Measurements from ENCODE around the gene PDE2A. TPM values are rescaled to one million over a fixed set of nuclear protein-coding genes. Genes with fewer than 3 reads are reported as not detected.

Gene PDE2A
- polyA plus RNA-seq, 3 donors: 13.0 to 16.5 (median 16.0) TPM

DNA sequence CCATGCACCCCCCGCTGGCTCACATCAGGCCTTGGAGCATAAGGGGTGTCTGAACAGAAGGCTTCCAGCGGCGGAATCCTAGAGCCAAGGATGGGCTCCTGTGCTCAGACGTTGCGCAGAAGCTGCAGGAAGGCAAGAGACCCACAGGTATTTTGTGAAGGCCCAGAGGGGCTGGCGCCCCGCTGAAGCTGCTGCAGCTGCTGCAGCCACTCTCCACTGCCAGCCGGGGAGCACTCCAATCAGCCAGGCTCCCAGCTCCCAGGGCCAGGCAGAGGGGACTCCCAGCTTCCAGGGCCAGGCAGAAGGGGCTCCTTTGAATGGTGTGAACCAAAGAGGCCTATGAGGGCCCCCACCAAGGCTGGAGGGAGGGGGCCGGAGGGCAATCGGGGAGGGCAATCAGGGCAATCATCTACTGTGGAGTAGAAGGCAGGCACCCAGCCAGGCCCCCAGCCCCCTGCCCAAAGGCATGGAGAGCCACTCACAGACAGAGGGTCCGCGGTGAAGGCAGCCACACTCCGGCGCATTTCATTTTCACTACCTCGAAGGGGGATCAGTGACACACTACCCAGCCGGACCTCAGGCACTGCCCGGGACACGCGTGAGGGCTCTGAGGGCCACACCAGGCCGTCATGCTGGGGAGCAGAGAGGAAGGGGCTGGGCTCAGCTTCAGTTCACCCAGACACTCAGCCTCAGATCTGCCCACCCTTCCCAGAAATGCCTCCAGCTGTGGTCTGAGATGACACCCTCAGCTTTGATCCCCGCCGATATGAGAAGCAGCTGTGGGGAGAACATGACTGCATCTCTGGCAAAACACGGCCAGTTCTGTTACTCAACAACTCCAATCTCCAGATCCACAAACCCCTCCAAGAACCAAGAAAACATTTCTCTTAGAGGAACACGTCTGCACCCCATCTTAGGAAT is 11.6 kb upstream of the PDE2A start:
- peak in 1 of 3 donors; percentile 23 for DNase-seq (ENCODE audit: low read depth in 3 of 3, low spot score in 2 of 3)

DNA sequence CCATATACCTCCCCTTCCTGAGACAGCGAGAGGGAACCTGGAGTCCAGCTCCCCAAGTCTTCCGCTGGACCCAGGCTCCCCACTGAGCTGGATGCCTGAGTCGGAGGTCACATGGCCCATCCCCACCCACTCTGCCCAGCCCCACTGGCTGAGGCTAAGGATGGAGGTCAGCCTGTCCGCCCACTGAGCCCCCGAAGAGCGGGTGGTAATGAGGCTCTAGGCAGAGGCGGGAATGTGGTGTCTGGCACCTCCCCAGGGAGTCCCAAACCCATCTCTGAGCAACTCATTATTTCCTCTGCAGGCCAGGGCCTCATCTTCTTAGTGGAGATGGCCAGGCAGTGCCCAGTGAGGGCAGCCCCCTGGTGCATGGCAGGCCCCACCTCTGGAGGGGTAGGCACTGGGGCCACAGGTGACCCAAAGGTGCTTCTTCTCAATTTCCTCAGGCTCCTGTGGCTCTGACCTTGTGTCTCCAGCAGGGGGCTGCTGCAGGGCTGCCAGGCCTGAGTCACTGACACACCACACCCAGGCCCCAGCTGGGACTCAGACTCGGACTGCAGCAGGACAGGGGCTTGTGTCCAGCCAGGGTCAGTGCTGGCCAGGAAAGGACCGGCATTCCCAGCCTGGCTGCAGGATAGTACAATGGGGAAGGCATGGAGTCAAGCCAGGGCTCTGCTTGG is 10.2 kb upstream of the PDE2A start:
- no peak for DNase-seq (ENCODE audit: low read depth in 3 of 3, low spot score in 2 of 3)

DNA sequence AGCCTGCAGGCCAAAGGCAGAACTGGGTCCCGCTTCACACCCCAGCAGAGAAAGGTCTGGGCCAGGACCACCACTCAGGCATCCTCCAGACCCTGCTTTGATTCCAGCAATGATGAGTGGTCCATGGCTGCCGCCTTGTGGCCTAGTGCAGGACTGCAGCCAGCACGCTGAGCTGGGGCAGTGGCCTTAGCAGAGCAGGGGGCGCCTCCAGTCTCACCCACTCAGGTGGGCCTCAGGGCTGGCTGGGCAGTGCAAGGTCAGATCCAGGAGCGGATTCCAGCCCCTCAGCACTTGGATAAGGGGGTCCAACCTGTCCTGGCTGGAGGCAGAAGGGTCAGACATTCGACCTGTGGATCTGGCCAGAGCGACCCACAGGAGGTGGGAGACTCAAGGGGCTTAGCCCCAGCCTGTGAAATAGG is 9.6 kb upstream of the PDE2A start:
- no peak for DNase-seq (ENCODE audit: low read depth in 3 of 3, low spot score in 2 of 3)

DNA sequence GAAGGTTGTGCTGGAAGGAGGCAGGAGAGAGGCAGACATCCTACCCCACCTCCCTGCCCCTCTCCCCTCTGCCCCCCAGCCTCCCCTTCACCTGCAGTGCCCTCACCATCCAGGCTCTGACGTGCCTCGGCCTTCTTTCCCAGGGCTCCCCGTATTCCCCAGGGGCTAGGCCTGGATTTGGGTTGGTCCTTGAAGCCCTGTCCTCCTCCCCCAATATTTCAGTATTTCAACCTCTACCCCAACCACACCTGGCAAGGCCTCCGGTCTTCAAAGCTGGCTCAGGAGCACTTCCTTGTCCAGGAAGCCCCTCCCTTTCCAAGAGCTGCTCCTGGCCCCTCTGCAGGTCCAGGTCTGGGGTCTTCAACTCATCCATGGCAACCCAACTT is 8.6 kb upstream of the PDE2A start:
- no peak for DNase-seq (ENCODE audit: low read depth in 3 of 3, low spot score in 2 of 3)

DNA sequence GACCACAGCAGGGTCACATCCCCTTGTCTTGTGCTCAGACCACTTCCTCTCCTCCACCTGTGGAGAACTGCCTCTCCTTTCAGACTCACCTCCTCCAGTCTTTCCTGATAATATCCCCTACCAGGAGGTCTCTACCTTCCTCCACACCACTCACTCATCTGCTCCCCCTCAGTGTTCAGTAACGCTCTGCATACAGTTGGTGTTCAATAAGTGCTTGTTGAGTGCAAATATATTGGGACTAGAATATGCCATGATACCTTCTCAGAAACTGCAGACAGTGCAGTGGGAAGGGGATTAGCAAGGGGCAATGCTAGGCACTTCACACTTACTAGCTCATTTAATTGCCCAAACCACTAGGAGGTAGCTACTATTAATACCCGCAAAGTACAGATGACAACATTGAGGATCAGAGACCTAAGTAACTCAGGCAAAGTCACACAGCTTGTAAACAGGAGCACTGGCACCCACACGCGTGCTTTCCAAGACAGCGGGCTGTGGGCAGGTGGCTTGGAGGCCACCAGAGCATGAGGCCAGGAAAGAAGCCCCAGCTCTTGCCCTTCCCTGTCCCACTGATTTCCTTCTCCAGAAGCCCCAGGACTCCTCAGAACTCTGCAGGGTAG is 8.1 kb upstream of the PDE2A start:
- no peak for DNase-seq (ENCODE audit: low read depth in 3 of 3, low spot score in 2 of 3)

DNA sequence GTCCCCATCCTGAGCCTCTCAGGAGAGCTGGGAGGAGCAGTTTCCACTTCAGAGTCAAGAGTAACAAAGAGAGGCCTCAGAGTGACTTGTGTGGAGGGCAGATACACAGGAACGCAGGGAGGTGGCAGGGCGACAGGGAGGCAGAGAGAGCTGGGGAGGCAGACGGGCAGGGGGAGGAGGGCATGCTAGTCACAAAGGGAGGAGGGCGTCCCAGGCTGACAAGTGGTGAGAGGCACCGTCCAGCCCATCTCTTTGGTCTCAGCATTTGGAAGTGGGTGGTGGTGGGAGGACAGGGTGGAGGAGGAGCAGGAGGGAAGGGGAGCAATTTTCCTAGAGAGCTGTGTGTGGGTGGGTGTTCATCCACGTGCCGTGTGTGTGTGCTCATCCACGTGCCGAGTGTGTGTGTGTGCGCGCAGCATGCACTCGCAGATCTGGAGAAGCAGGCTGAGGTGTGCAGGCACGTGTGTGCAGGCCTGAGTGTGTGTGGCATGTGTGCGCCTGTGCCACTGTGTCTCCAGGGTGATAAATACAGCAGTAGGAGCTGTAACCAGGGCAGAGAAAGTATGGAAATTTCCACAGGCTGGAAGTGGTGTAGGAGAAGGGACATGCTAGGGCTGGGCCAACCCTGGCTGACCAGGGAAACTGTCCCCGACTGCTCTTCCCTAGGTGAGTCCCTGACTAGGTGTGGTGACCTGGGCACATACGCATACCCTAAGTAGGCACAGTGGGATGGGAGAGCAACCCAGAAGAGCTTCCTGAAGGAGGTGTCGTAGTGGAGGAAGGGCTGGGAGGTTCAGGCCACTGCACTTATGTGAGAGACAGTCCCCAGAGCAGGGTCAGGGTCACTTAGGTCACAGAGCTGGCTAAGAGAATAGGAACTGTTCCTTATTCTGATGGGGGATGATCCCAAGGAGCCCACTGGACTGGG is 7.3 kb upstream of the PDE2A start:
- DNase-seq (ENCODE audit: low read depth in 3 of 3, low spot score in 2 of 3): no peak

DNA sequence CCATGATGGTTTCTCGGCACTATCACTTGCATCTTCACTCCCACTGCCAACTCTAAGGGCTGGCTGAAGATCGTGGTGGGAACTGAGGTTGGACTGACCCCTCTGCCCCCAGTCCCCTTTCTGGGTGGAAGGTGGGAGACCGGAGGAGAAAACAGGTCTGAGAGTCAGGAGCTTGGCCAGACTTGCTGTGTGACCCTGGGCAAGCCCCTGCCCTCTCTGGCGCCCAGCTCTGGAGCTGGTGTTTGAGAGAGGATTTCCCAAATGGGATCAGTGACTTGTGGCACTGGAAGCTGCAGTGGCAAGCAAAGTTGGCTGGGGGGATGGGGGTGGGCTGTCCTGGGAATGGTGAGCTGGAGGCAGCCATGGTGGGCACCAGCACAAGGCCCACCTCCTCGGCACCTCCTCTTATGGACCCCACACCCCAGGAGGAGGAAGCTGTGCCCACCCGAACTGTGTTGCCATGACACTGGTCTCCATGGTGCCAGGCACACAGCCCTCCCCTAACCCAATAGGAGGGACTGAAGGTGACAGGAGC is 6.5 kb upstream of the PDE2A start:
- no peak for DNase-seq (ENCODE audit: low read depth in 3 of 3, low spot score in 2 of 3)

DNA sequence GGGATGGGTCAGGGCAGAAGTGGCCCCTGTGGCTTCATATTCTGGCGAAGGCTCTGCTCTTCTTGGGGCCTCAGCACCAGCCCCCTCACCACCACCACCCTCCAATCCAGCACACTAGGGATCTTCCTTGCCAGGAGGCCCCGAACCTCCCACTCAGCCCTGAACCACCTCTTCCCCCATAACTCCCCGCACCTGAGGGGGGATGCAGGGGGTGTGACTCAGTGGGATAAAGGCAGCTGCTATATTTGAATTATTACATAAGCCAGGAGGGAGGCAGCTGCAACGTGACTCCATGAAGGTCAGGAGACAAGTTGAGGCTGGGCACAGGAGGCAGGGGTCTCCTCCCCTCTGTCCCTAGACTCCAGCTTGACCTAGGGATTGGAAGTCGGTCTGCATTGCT is 5.6 kb upstream of the PDE2A start:
- DNase-seq (ENCODE audit: low read depth in 3 of 3, low spot score in 2 of 3): no peak

DNA sequence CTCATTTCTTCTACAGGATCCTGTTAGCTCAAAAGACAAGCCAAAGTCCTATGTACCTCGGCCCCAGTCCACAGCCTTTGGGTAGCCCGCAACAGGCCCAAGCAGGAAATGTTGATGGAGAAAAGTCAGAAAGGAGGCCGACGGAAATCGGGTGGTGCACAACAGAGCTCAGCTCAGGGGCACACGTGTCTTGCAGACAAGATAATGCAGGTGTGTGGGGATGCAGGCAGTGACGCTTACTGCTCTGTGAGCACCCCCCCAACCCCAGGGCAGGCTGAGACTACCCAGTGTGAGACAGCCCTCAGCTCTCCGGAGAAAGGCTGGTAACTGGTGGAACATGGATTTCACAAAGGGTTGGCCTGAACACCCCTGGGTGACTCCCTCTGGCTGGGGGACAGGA is 4.3 kb upstream of the PDE2A start:
- no peak for DNase-seq (ENCODE audit: low read depth in 3 of 3, low spot score in 2 of 3)

DNA sequence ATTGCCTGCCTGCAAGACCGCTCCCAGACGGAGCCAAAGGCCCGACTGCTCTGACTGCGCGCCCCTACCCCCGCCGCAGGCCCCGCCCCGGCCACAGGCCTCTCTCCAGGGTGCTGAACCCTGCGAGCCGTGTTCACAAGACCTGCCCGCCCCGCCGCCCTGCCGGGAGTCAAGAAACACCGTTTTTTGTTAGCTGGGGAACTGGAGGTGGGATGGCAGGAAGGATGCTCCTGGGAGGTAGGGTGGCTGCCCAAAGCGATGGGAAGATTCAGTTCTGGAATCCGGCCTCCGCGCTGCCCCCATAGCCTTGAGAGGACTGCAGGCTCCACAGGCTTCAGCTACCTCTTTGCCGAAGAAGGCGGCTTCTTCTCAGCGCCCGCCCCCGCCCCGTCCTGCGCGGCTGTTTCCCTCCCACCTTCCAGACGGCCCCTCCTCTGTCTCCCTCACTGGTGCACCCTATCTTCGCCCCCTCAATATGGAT is 2.7 kb upstream of the PDE2A start:
- peak in 2 of 3 donors; percentile 51 to 70 for DNase-seq (ENCODE audit: low read depth in 3 of 3, low spot score in 2 of 3)

DNA sequence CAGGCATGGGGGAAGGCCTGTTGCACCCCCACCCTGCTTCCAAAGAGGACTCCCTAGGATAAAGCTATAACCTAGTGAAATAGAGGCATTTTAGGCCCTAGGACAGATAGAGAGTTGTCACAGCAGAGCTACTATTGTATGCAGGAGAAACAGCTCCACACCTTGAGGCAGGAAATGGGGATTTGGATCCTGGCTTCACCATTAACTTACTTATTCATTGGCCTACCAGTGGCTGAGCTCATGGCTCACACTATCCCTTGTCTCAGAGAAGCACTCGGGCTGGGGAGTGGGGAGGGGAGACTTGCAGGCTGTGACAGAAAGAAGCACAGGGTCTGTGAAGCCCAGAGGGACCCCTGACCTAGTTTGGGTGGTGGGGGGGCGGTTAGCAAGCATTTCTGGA is 999 bp upstream of the PDE2A start:
- DNase-seq (ENCODE audit: low read depth in 3 of 3, low spot score in 2 of 3): no peak

DNA sequence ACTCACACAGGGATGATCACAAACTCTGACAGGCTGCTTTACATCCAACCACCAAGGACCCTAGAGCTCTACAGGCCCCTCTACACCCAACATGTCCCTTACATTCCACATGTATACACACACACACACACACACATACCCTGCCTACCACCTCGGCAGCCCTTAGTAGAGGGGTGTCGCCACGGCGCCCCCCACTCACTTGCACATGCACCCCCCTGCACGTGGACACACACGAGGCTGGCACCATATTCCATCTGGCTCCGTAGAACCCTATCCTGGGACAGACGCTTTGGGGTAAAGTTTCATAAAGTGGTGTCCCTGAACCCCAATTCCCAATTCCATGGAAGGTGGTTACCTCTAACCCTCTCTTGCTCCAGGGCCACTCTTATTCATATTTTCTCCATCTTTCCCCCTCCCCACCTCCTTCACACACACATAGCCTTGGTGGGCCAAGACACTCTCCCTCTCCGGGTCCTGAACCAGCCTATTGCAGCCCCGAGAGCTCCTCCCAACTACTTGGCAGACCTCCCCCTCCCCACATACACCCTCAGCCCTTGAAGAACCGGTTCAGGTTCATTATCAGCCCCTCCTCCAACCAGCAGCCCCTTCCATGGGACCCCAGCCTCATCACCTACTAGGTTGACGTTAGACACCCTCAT is 809 bp downstream of the PDE2A start:
- DNase-seq (ENCODE audit: low read depth in 3 of 3, low spot score in 2 of 3): no peak

DNA sequence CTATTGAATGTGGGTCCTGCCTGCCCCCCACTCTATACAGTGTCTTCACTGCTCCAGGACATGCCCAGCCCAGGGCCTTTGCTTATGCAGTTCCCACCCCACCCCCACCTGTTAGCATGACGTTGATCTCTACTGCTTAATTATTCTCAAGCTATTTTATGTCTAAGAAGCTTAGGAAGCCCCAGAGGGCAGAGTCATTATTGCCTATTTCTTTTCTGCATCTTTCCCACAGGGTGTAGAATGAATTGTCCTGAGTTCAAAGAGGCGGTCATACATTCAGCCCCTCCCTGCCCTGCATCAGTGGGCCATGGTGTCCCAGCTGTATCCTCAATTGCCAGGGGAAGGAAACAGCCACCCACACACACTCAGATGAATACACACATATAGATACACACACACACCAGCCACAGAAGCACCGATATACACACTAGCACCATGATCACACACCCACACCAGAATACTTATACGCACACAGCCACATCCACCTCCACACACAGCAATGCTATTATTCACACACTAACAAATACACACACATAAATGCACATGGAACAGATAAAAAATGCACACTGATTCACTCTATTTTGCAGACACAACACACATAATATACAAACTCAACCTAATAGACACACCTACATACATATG is 1.5 kb downstream of the PDE2A start:
- no peak for DNase-seq (ENCODE audit: low read depth in 3 of 3, low spot score in 2 of 3)

DNA sequence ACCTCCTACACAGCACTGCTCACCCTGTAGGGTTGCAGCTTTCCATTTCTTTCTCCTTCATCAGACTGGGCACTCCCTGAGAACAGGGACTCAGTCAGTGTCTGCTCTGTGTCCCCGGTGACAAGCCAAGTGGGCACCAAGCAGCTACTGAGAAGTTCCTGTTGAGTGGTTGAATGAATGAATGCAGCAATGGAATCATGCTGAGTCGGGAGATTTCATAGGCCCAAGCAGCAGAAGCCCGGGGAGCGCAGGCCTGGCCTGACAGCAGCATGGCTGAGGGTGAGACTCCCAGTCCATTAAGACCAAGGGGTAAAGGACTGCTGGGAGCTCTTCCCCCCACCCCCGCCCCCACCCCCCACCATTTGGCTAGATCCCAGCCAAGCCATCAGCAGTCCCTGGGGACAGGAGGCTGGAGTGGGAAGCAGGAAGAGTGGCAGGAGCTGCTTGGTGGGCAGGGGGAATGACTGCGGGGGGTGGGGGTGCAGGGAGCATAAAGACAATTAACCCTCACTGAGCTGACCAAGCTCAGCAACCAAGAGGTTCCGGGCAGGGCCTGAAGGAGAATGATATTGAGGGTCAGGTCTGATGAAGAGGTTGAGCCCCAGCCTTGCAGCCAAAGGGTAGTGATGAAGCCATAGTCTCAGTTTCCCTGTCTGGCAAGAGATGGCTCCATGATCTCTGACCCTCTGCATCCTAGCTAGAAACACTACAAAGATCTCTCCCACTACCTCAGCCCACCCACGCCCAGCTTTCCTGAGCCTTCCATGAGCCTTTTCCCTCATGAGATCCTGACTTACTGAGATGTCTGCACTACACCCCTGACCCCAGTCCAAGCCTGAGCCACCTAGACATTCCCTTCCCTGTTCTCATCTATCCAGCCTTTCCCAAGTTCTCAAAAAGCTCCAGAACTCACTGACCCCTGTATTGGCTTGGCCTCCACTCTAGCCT is 2.8 kb downstream of the PDE2A start:
- DNase-seq (ENCODE audit: low read depth in 3 of 3, low spot score in 2 of 3): no peak

DNA sequence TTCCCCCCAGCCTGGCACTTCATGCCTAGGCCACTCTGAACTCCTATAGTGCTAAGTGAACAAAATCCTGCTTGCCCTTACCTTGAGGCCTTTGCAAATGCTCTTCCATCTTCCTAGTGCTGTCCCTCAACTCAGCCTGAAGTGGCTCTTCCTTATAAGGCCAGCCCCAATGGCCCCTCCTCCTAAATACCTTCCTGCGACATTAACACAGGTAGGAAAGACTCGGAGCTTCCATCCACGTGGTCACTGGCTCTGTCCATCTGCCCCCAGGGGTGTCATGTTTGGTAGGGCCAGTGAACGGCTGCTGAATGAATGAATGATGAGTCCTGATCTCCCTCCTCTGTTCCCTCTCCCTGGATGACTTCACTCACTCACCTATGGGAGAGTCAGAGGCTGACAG is 4.2 kb downstream of the PDE2A start:
- DNase-seq (ENCODE audit: low read depth in 3 of 3, low spot score in 2 of 3): no peak

DNA sequence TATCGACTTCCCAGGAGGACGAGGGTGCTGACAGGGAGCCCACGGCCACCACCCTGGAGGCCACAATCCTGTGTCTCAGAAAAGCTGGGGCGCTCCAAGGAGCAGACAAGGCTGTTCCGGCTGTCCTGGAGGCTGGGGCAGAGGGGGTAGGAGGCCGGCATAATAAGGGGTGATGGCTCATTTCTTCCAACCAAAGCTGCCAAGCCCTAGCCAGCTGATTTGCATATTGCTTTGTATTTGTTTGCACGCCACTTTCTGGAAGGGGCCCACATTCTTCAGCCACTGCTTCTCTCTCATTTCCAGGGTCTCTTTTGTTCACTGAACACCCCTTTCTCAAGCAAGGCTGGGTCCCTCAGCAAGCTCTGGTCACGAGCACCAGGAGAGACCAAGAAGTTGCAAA is 4.7 kb downstream of the PDE2A start:
- DNase-seq (ENCODE audit: low read depth in 3 of 3, low spot score in 2 of 3): no peak

DNA sequence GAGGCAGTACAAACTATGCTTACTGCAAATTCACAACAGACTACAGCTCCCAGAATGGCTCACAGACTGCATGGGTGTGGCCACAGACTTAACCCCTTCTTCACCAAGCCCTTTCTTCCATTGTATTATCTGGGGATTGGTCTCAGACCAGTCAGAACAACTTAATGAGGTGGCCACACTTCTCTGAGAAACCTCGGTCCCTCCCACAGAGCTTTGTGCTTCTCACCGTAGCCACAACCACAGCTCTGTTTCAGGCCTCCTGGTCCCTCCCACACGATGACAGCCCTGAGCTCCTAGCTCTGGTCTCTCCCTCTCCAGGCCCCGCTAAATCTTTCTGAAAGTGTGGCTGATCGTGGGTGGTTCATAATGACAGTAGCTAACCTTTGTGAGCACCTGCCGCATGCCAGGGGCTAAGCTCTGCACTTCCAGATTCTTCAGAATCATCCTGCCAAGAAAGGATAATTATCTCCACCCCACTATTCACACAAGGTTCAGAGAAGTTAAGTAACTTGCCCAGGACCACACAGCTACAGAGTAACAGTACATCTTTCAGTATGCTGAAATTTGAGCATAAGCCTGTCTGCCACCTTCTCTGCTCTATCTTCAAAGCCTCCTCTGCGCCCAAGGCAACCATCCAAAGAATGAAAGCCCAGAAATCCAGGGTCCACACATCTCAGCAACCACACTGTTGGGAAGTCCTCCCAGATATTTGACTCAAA is 5.4 kb downstream of the PDE2A start:
- DNase-seq (ENCODE audit: low read depth in 3 of 3, low spot score in 2 of 3): no peak

Data from right renal cortex interstitium (tissue), 3 donors.